NCI-H2196 treated with DMSO at 0.1 percent for 48 hours (cell line): ENCODE measurements around the gene AKT1S1.
A peak's percentile ranks its signal among the peaks of the same experiment; 100 is the strongest.

Experiments
- DNase-seq: peaks from one replicate; lab custom pipeline; 2025; ENCODE audit not compliant: unreplicated experiment; lab: John Stamatoyannopoulos, UW

The AKT1S1 gene

GRCh38 chr19:49869484-49870308, 7.5 kb downstream of the AKT1S1 start:
- peak; percentile 99 for DNase-seq

- no peak for DNase-seq
Measured at GRCh38 chr19:49869009-49869483, 8.1 kb downstream of the AKT1S1 start.

GRCh38 chr19:49866933-49867782, 10.0 kb downstream of the AKT1S1 start, which contains the start of gene PNKP:
PNKP (minus strand) TSS chr19:49867576; CDS start chr19:49867204, 372 bp downstream.
- DNase-seq, result peak; percentile 97

GRCh38 chr19:49864890-49865289, 12.3 kb downstream of the AKT1S1 start:
- DNase-seq, result no peak

GRCh38 chr19:49863935-49864320, 13.2 kb downstream of the AKT1S1 start:
- DNase-seq, result no peak

- DNase-seq, result no peak
Measured at GRCh38 chr19:49863254-49863934, 13.8 kb downstream of the AKT1S1 start.

GRCh38 chr19:49862391-49863253, 14.5 kb downstream of the AKT1S1 start:
- no peak for DNase-seq

GRCh38 chr19:49861541-49862378, 15.4 kb downstream of the AKT1S1 start:
- DNase-seq, result no peak

- DNase-seq, result no peak
Measured at GRCh38 chr19:49861107-49861506, 16.0 kb downstream of the AKT1S1 start.

GRCh38 chr19:49860336-49861102, 16.6 kb downstream of the AKT1S1 start:
- DNase-seq, result no peak

GRCh38 chr19:49859682-49860335, 17.3 kb downstream of the AKT1S1 start:
- DNase-seq, result no peak

GRCh38 chr19:49858088-49858985, 18.8 kb downstream of the AKT1S1 start:
- DNase-seq, result no peak

- DNase-seq, result no peak
Measured at GRCh38 chr19:49857838-49858087, 19.4 kb downstream of the AKT1S1 start.

GRCh38 chr19:49857061-49857837, 19.9 kb downstream of the AKT1S1 start:
- no peak for DNase-seq

- DNase-seq, result no peak
Measured at GRCh38 chr19:49856574-49857021, 20.6 kb downstream of the AKT1S1 start.
